ENCODE measurements around the gene LRRC3.

GRCh38 chr21:44443891-44444285 lies 11.4 kb upstream of the LRRC3 start:
- TF ChIP-seq ZNF114 (tag by site-specific recombination; IDR thresholded peaks at IDR 0.05) (no peak), ZBTB7A (tag by site-specific recombination; IDR thresholded peaks at IDR 0.05; ENCODE audit: low read depth) (no peak), ZNF221 (tag by site-specific recombination; IDR thresholded peaks at IDR 0.05; ENCODE audit: borderline replicate concordance) (no peak), PBX3 (CRISPR knock-in tag; IDR thresholded peaks at IDR 0.05) (no peak), ZNF121 (tag by site-specific recombination; IDR thresholded peaks at IDR 0.05) (no peak), ZNF175 (tag by site-specific recombination; IDR thresholded peaks at IDR 0.05) (no peak), ZNF302 (tag by site-specific recombination; IDR thresholded peaks at IDR 0.05; ENCODE audit: low read depth) (no peak), ZBTB20 (tag by site-specific recombination; IDR thresholded peaks at IDR 0.05) (no peak), ZNF274 (IDR thresholded peaks at IDR 0.05; ENCODE audit: low read length) (no peak), ZNF274 (tag by site-specific recombination; IDR thresholded peaks at IDR 0.05; ENCODE audit: borderline replicate concordance) (no peak), ZBTB8A (tag by site-specific recombination; IDR thresholded peaks at IDR 0.05) (no peak), ZNF768 (tag by site-specific recombination; IDR thresholded peaks at IDR 0.05) (no peak)
- TF ChIP-seq, protein P1, sequence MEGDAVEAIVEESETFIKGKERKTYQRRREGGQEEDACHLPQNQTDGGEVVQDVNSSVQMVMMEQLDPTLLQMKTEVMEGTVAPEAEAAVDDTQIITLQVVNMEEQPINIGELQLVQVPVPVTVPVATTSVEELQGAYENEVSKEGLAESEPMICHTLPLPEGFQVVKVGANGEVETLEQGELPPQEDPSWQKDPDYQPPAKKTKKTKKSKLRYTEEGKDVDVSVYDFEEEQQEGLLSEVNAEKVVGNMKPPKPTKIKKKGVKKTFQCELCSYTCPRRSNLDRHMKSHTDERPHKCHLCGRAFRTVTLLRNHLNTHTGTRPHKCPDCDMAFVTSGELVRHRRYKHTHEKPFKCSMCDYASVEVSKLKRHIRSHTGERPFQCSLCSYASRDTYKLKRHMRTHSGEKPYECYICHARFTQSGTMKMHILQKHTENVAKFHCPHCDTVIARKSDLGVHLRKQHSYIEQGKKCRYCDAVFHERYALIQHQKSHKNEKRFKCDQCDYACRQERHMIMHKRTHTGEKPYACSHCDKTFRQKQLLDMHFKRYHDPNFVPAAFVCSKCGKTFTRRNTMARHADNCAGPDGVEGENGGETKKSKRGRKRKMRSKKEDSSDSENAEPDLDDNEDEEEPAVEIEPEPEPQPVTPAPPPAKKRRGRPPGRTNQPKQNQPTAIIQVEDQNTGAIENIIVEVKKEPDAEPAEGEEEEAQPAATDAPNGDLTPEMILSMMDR (tag by site-specific recombination; IDR thresholded peaks at IDR 0.05), result no peak

All from HEK293 (cell line).